Measurements from ENCODE around the gene MYO5B. TPM values are rescaled to one million over a fixed set of nuclear protein-coding genes. Genes with fewer than 3 reads are reported as not detected.
A peak's percentile ranks its signal among the peaks of the same experiment; 100 is the strongest.

MYO5B gene
- total RNA-seq, 1 donor from 2014 or later: 6.7 TPM

DNA sequence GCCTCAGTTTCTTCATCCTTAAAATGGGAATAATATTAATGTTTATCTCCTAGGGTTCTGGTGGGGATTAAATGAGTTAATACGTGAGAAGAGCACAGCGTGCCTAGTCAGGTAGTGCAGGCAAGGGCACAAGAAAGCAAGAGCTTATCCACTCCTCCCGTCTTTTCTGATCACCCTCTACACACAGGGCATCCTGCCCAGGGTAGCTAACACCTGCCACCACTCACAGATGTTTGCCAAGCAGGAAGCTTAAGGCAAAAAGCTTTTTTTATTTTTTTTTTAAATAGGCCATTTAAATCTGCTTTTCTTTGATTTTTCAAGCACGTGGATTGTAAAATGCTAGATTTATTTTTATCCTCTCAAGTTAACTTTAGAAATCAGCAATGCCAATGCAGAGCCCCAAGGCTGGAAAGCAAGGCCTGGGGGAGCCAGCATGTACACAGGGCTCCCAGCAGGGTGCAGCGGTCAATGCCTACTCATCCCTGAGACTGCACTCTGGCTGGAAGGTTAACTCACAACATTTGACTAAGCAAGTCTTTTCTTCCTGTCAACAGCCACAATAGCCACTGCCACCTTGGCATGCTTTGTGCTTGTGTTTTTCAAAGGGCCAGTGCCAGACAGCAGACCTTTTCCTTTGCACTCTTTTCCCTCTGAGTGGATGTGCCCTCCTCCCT is 295.2 kb downstream of the MYO5B start:
- Histone ChIP-seq H3K9me3 (ENCODE audit: low read depth) (no peaks in the 10 kb centered on the region), H3K27me3 (no peaks in the 10 kb centered on the region), H3K27ac (no peak overlapping the region), H3K4me3 (no peak overlapping the region), H2AFZ (replicated peaks) (no peak overlapping the region), H3K4me1 (peaks cover 11% of the 10 kb centered on the region), H4K20me1 (ENCODE audit: low read depth) (peaks cover 6% of the 10 kb centered on the region), H3K4me2 (no peak overlapping the region), H3K9ac (no peak overlapping the region), H3K79me2 (ENCODE audit: low read depth) (no peaks in the 10 kb centered on the region), H3F3A (ENCODE audit: low read depth) (peaks cover 4% of the 10 kb centered on the region), H3K36me3 (no peaks in the 10 kb centered on the region)
- no peak for TF ChIP-seq EZH2phosphoT487 (IDR thresholded peaks at IDR 0.05)
- TF ChIP-seq, protein P1, sequence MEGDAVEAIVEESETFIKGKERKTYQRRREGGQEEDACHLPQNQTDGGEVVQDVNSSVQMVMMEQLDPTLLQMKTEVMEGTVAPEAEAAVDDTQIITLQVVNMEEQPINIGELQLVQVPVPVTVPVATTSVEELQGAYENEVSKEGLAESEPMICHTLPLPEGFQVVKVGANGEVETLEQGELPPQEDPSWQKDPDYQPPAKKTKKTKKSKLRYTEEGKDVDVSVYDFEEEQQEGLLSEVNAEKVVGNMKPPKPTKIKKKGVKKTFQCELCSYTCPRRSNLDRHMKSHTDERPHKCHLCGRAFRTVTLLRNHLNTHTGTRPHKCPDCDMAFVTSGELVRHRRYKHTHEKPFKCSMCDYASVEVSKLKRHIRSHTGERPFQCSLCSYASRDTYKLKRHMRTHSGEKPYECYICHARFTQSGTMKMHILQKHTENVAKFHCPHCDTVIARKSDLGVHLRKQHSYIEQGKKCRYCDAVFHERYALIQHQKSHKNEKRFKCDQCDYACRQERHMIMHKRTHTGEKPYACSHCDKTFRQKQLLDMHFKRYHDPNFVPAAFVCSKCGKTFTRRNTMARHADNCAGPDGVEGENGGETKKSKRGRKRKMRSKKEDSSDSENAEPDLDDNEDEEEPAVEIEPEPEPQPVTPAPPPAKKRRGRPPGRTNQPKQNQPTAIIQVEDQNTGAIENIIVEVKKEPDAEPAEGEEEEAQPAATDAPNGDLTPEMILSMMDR (IDR thresholded peaks at IDR 0.05): no peak
- no peak for TF ChIP-seq EZH2 (IDR thresholded peaks at IDR 0.05)
- H3K27me3 Mint-ChIP-seq (ENCODE audit: insufficient read depth, low read depth): peaks cover 3% of the 10 kb centered on the region
- H3K27ac Mint-ChIP-seq: no peak overlapping the region
- H3K9me3 Mint-ChIP-seq: peaks cover 3% of the 10 kb centered on the region
- no peak overlapping the region for H3K4me3 Mint-ChIP-seq
- peak; percentile 27 for DNase-seq (ENCODE audit: low spot score)
- peaks cover 11% of the 10 kb centered on the region for H3K4me1 Mint-ChIP-seq
- H3K36me3 Mint-ChIP-seq: no peaks in the 10 kb centered on the region

DNA sequence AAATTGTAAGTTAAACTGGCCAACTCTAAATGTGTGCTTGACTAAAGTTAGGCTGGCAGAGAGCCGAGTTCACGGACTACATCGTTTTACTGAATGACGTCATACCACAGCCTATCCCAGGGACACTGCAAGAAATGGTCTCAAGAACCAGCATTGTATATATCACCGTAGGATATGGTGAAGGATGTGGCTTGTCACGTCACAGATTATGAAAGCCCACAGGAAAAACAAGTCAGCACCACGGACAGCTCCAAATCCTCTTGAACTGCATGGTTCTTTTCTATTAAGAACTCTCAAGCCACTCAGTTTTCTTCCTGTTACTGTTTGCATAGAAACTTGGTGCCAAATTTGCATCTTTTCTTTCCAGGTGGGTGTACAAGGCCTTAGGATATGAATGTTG is 296.5 kb downstream of the MYO5B start:
- Mint-ChIP-seq H3K4me3 (no peak overlapping the region), H3K27me3 (ENCODE audit: insufficient read depth, low read depth) (peaks cover 3% of the 10 kb centered on the region), H3K4me1 (peaks cover 11% of the 10 kb centered on the region), H3K9me3 (no peaks in the 10 kb centered on the region), H3K36me3 (no peaks in the 10 kb centered on the region), H3K27ac (no peak overlapping the region)
- no peaks in the 10 kb centered on the region for H3K27me3 ChIP-seq
- no peak for TF ChIP-seq EZH2 (IDR thresholded peaks at IDR 0.05)
- no peak for TF ChIP-seq EZH2phosphoT487 (IDR thresholded peaks at IDR 0.05)
- no peaks in the 10 kb centered on the region for H3K36me3 ChIP-seq
- no peak overlapping the region for H3K4me2 ChIP-seq
- H2AFZ ChIP-seq (replicated peaks): no peak overlapping the region
- DNase-seq (ENCODE audit: low spot score): peak; percentile 86
- no peaks in the 10 kb centered on the region for H3K79me2 ChIP-seq (ENCODE audit: low read depth)
- H3K9ac ChIP-seq: no peak overlapping the region
- peaks cover 6% of the 10 kb centered on the region for H4K20me1 ChIP-seq (ENCODE audit: low read depth)
- no peak overlapping the region for H3K27ac ChIP-seq
- no peak overlapping the region for H3K4me3 ChIP-seq
- H3K9me3 ChIP-seq (ENCODE audit: low read depth): no peaks in the 10 kb centered on the region
- H3K4me1 ChIP-seq: peaks cover 15% of the 10 kb centered on the region
- peaks cover 4% of the 10 kb centered on the region for H3F3A ChIP-seq (ENCODE audit: low read depth)

DNA sequence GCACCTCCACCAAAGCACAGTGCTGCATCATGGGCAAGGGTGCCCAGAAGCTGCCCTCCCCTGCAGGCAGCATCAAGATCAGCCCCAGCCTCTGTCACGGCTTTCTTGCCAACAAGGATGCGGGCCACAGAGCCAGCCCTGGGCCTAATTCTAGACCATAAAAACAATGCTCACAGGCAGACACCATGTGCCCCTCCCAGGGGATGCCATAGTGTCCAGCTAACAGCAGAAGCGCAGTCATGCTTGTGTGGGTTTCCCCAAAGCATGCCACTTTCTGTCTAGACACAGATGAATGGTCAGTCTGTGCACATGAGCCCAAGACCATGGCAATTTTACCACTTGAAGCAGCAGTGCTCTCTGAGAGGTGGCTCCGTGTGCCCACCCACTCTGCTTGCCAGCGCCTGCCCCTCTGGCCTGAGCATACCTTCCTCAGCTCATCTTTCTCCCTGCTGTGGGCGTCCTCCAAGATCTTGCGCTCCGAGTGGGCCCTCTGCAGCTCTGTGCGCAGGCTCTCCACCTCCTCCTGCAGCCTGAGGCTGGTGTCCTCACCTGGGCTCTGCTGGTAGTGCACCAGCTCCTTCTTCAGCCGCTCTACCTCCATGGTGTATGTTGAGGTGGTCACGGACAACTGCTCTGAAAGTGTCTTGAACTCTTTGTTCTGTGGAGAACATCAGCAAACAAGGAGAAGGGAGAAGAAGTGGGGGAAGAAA is 300.3 kb downstream of the MYO5B start:
- Histone ChIP-seq H3K9ac (no peak overlapping the region), H3K27ac (no peak overlapping the region), H2AFZ (replicated peaks) (no peak overlapping the region), H4K20me1 (ENCODE audit: low read depth) (peaks cover 6% of the 10 kb centered on the region), H3K4me3 (no peak overlapping the region), H3F3A (ENCODE audit: low read depth) (peaks cover 4% of the 10 kb centered on the region), H3K36me3 (no peaks in the 10 kb centered on the region), H3K4me2 (peak overlapping the region; percentile 52), H3K27me3 (no peaks in the 10 kb centered on the region), H3K9me3 (ENCODE audit: low read depth) (no peaks in the 10 kb centered on the region), H3K79me2 (ENCODE audit: low read depth) (no peaks in the 10 kb centered on the region), H3K4me1 (peaks cover 15% of the 10 kb centered on the region)
- no peak overlapping the region for H3K4me3 Mint-ChIP-seq
- peaks cover 22% of the 10 kb centered on the region for H3K4me1 Mint-ChIP-seq
- no peaks in the 10 kb centered on the region for H3K36me3 Mint-ChIP-seq
- TF ChIP-seq EZH2 (IDR thresholded peaks at IDR 0.05) (no peak), EZH2phosphoT487 (IDR thresholded peaks at IDR 0.05) (no peak)
- TF ChIP-seq, protein P1 (IDR thresholded peaks at IDR 0.05): no peak
- peak overlapping the region; percentile 0 for H3K27ac Mint-ChIP-seq
- peaks cover 2% of the 10 kb centered on the region for H3K27me3 Mint-ChIP-seq (ENCODE audit: insufficient read depth, low read depth)
- no peak for DNase-seq (ENCODE audit: low spot score)
- H3K9me3 Mint-ChIP-seq: no peaks in the 10 kb centered on the region

DNA sequence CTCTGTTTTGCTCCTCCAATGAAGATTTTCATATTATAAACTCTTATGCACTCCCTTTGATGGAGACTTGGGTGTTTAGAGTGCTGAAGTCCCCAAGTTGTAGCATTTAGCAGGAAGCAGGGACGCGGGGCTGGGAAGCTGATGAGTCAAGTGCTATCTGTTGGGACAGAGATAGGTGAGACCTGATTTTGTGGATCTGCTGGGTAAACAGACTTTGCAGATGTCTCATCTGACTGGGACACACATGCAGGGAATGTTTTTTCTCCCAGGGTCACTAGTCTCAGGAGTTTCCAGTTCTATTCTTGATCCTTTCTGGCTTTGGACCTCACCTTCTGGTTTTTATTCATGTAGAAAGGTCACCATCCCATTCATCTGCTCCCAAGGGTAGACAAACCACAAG is 301.9 kb downstream of the MYO5B start:
- no peak overlapping the region for H3K27ac ChIP-seq
- peaks cover 25% of the 10 kb centered on the region for H3K4me1 Mint-ChIP-seq
- H3K4me2 ChIP-seq: no peak overlapping the region
- H3F3A ChIP-seq (ENCODE audit: low read depth): peaks cover 4% of the 10 kb centered on the region
- H3K36me3 Mint-ChIP-seq: no peaks in the 10 kb centered on the region
- H2AFZ ChIP-seq (replicated peaks): no peak overlapping the region
- H3K4me1 ChIP-seq: peaks cover 15% of the 10 kb centered on the region
- no peak overlapping the region for H3K4me3 Mint-ChIP-seq
- TF ChIP-seq EZH2phosphoT487 (IDR thresholded peaks at IDR 0.05): no peak
- TF ChIP-seq EZH2 (IDR thresholded peaks at IDR 0.05): no peak
- TF ChIP-seq, protein P1 (IDR thresholded peaks at IDR 0.05): no peak
- H3K9me3 Mint-ChIP-seq: peaks cover 2% of the 10 kb centered on the region
- no peak for DNase-seq (ENCODE audit: low spot score)
- peaks cover 2% of the 10 kb centered on the region for H3K27me3 Mint-ChIP-seq (ENCODE audit: insufficient read depth, low read depth)
- H3K9ac ChIP-seq: no peak overlapping the region
- H3K36me3 ChIP-seq: no peaks in the 10 kb centered on the region
- H3K27me3 ChIP-seq: no peaks in the 10 kb centered on the region
- H3K79me2 ChIP-seq (ENCODE audit: low read depth): no peaks in the 10 kb centered on the region
- H3K4me3 ChIP-seq: no peak overlapping the region
- peaks cover 6% of the 10 kb centered on the region for H4K20me1 ChIP-seq (ENCODE audit: low read depth)
- no peaks in the 10 kb centered on the region for H3K9me3 ChIP-seq (ENCODE audit: low read depth)
- H3K27ac Mint-ChIP-seq: no peak overlapping the region
